IPS-NIHi7 (cell line): ENCODE measurements around the gene PCDHA1.
A peak's percentile ranks its signal among the peaks of the same experiment; 100 is the strongest.
"Not testable (repeated sequence)": the region's sequence is repeated elsewhere in the genome, so short reads cannot be mapped to it uniquely, and the experiment has no call there.

ENCODE experiments used
- DNase-seq: peaks from one replicate; pipeline ENCODE4 v3.0.0; 2012; ENCODE audit warnings: mixed read lengths; ENCODE audit errors: extremely low spot score

Gene PCDHA1

DNA sequence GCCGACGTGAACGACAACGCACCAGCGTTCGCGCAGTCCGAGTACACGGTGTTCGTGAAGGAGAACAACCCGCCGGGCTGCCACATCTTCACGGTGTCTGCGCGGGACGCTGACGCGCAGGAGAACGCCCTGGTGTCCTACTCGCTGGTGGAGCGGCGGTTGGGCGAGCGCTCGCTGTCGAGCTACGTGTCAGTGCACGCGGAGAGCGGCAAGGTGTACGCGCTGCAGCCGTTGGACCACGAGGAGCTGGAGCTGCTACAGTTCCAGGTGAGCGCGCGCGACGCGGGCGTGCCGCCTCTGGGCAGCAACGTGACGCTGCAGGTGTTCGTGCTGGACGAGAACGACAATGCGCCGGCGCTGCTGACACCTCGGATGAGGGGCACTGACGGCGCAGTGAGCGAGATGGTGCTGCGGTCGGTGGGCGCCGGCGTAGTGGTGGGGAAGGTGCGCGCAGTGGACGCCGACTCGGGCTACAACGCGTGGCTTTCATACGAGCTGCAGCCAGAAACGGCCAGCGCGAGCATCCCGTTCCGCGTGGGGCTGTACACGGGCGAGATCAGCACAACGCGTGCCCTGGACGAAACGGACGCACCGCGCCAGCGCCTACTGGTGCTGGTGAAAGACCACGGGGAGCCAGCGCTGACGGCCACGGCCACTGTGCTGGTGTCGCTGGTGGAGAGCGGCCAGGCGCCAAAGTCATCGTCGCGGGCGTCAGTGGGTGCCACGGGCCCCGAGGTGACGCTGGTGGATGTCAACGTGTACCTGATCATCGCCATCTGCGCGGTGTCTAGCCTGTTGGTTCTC, 64.1 kb downstream of the PCDHA1 start:
- DNase-seq = not testable (repeated sequence)

GRCh38 chr5:140855772-140856674, 70.1 kb downstream of the PCDHA1 start, which contains the start of gene PCDHA10:
Gene PCDHA10 (plus strand): TSS chr5:140855897. CDS start chr5:140856049, 152 bp downstream.
- peak; percentile 54 for DNase-seq

GRCh38 chr5:140857177-140857986, 71.4 kb downstream of the PCDHA1 start:
- no peak for DNase-seq

DNA sequence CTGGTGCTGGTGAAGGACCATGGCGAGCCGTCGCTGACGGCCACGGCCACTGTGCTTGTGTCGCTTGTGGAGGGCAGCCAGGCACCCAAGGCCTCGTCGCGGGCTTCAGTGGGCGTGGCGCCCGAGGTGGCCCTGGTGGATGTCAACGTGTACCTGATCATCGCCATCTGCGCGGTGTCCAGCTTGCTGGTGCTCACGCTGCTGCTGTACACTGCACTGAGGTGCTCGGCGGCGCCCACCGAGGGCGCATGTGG, 72.0 kb downstream of the PCDHA1 start:
- DNase-seq = no peak

DNA sequence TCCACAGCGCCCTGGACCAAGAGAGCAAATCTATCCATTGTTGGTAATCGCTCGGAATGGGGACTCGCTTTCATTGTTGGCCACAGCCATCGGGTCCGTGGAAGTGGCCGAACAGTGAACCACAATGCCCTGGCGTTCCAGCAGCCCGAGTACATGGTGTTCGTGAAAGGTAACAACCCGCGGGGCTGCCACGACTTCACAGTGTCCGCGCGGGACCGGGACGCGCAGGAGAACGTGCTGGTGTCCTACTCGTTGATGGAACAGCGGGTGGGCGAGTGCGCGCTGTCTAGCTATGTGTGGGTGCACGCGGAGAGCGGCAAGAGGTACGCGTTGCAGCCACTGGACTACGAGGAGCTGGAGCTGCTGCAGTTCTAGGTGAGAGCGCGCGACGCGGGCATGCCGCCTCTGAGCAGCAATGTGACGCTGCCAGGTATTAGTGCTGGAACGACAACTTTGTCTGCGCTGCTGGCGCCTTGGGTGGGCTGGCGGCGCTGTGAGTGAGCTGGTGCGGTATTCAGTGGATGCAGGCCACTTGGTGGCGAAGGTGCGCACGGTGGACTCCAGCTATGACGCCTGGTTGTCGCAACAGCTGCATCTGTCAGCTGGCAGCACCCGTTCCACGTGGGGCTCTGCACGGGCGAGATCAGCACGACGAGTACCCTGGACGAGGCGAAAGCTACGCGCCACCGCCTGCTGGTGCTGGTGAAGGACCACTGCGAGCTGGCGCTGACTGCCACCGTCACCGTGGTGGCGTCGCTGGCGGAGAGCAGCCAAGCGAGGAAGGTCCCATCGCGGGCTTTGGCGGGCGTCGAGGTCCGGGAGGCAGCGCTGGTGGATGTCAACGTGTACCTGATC, 76.7 kb downstream of the PCDHA1 start:
- DNase-seq = no peak

DNA sequence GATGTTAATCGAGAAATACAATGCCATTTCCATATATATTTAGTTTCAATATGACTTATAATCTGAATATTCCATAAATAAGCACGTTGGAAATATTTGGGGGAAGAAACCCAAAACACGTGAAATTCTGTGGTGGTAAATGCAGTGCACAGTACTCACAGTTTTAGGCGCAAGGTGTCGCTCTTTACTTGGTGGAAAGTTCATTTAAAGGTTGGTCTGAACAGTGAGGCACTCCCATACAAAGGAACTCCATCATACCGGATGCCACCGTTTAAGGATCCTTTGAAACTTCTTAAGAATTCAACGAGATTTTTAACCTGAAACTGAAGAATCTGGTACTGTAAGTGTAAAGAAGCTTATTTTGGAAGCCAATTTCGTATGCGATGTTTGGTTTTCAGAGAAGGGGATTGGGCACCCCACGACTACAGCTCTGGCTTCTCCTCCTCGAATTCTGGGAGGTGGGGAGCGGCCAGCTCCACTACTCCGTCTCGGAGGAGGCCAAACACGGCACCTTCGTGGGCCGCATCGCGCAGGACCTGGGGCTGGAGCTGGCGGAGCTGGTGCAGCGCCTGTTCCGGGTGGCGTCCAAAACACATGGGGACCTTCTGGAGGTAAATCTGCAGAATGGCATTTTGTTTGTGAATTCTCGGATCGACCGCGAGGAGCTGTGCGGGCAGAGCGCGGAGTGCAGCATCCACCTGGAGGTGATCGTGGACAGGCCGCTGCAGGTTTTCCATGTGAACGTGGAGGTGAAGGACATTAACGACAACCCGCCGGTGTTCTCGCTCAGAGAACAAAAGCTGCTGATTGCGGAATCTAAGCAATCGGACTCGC, 83.0 kb downstream of the PCDHA1 start, which contains the start of gene PCDHA11:
TSS of gene PCDHA11 (plus strand) at position 237 of the 834 bp plus-strand sequence. CDS start at position 384, 147 bp downstream.
- DNase-seq = peak; percentile 58

DNA sequence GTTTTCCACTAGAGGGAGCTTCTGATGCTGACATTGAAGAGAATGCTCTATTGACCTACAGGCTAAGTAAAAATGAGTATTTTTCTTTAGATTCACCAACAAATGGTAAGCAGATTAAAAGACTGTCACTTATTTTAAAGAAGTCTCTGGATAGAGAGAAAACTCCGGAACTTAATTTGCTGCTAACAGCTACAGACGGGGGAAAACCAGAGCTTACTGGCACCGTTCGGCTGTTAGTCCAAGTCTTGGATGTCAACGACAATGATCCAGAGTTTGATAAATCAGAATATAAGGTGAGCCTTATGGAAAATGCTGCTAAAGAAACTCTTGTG, 83.6 kb downstream of the PCDHA1 start:
- DNase-seq = no peak

DNA sequence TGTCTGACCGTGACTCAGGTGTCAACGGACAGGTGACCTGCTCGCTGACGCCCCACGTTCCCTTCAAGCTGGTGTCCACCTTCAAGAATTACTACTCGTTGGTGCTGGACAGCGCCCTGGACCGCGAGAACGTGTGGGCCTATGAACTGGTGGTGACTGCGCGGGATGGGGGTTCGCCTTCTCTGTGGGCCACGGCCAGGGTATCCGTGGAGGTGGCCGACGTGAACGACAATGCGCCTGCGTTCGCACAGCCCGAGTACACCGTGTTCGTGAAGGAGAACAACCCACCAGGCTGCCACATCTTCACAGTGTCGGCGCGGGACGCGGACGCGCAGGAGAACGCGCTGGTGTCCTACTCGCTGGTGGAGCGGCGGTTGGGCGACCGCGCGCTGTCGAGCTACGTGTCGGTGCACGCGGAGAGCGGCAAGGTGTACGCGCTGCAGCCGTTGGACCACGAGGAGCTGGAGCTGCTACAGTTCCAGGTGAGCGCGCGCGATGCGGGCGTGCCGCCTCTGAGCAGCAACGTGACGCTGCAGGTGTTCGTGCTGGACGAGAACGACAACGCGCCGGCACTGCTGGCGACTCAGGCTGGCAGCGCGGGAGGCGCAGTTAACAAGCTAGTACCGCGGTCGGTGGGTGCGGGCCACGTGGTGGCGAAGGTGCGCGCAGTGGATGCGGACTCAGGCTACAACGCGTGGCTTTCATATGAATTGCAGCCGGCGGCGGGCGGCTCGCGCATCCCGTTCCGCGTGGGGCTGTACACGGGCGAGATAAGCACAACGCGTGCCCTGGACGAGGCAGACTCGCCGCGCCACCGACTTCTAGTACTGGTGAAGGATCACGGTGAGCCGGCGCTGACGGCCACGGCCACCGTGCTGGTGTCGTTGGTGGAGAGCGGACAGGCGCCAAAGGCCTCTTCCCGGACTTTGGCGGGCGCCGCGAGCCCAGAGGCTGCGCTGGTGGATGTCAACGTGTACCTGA, 84.6 kb downstream of the PCDHA1 start:
- no peak for DNase-seq

DNA sequence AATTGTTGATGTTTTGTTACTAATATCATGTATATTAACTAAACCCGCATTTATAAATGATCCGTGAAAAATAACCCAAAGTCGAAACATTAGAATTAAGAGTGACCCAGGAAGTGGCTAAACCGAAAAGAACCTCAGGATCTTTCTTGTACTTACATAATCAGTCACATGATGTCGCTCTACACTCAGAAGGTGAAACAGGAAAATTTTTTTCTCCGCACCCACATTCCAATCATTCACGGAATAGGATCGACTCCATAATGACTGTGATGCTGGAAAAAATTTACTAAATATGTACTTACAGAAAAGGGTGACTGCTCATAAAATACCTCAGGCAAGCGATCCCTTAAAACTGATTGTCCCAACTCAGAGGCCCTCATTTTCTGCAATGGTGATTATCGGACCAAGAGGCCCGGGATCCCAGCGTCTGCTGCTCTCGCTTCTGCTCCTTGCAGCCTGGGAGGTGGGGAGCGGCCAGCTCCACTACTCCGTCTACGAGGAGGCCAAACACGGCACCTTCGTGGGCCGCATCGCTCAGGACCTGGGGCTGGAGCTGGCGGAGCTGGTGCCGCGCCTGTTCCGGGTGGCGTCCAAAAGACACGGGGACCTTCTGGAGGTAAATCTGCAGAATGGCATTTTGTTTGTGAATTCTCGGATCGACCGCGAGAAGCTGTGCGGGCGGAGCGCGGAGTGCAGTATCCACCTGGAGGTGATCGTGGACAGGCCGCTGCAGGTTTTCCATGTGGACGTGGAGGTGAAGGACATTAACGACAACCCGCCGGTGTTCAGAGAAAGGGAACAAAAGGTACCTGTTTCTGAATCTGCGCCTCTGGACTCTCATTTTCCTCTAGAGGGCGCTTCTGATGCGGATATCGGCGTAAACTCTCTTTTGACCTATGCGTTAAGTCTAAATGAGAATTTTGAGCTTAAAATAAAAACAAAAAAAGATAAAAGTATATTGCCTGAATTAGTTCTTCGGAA, 89.4 kb downstream of the PCDHA1 start, which contains the start of gene PCDHA12:
TSS of gene PCDHA12 (plus strand) at position 224 of the 981 bp plus-strand sequence. CDS start at position 389, 165 bp downstream.
- DNase-seq = peak; percentile 60

DNA sequence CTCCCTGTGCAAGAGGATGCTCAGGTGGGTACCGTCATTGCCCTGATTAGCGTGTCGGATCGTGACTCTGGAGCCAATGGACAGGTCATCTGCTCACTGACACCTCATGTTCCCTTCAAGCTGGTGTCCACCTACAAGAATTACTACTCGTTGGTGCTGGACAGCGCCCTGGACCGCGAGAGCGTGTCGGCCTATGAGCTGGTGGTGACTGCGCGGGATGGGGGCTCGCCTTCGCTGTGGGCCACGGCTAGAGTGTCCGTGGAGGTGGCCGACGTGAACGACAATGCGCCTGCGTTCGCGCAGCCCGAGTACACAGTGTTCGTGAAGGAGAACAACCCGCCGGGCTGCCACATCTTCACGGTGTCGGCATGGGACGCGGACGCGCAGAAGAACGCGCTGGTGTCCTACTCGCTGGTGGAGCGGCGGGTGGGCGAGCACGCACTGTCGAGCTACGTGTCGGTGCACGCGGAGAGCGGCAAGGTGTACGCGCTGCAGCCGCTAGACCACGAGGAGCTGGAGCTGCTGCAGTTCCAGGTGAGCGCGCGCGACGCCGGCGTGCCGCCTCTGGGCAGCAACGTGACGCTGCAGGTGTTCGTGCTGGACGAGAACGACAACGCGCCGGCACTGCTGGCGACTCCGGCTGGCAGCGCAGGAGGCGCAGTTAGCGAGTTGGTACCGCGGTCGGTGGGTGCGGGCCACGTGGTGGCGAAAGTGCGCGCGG, 90.8 kb downstream of the PCDHA1 start:
- DNase-seq = not testable (repeated sequence)

GRCh38 chr5:140877262-140877581, 91.3 kb downstream of the PCDHA1 start:
- DNase-seq = no peak

- DNase-seq = no peak
These were observed 96.1 kb downstream of the PCDHA1 start, which contains the start of gene PCDHA13 for GRCh38 chr5:140881889-140882590. Gene PCDHA13 (plus strand): TSS chr5:140882124. CDS start chr5:140882269, 145 bp downstream.

- peak; percentile 67 for DNase-seq
These were observed 96.6 kb downstream of the PCDHA1 start for GRCh38 chr5:140882591-140882899.

- no peak for DNase-seq
These were observed 97.4 kb downstream of the PCDHA1 start for GRCh38 chr5:140883373-140883772.

DNA sequence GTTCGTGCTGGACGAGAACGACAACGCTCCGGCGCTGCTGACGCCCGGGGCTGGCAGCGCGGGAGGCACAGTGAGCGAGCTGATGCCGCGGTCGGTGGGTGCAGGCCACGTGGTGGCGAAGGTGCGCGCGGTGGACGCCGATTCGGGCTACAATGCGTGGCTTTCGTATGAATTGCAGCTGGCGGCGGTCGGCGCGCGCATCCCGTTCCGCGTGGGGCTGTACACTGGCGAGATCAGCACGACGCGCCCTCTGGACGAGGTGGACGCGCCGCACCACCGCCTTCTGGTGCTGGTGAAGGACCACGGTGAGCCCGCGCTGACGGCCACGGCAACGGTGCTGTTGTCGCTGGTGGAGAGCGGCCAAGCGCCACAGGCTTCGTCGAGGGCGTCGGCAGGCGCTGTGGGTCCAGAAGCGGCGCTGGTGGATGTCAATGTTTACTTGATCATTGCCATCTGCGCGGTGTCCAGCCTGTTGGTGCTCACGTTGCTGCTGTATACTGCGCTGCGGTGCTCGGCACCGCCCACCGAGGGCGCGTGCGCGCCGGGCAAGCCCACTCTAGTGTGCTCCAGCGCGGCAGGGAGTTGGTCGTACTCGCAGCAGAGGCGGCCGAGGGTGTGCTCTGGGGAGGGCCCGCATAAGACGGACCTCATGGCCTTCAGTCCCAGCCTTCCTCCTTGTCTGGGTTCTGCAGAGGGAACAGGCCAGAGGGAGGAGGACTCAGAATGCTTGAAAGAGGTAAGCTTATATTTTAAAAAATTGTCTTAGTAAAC, 98.2 kb downstream of the PCDHA1 start:
- DNase-seq = no peak

DNA sequence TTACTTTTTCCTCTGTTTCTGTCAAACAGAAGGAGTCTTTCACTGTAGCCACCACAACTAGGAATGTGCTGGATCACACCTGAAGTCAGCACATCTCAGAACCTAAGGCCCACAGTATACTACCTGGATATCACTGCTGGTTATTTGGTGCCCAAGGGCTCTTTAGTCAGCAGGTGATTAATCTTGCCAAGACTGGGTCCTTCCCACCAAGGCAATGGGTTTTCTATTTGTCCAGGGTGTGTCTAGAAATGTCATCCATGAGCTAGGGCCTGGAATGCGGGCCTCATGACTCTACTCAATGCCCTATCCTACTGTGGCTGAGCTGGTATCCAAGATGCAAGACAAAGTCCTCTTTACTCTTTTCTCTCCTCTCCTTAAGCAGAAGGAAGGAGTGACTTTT, 130.4 kb downstream of the PCDHA1 start:
- no peak for DNase-seq
